Adipose tissue (tissue), 3 donors: ENCODE data around the gene ASIC1. TPM values are rescaled to one million over a fixed set of nuclear protein-coding genes. Genes with fewer than 3 reads are reported as not detected.

Source experiments
- H3K27ac ChIP-seq: one replicate; pipeline ENCODE4 v1.5.1; 2013; ENCODE audit warnings: low read depth, low read length
- whole genome bisulfite sequencing, 3 donors: extraction: QIAGEN DNeasy Blood & Tissue Kit; methylation state at CpG; one replicate each; pipeline ENCODE4 v1.1.7; 2013; 5-methylcytosine and 5-hydroxymethylcytosine counted together
- polyA plus RNA-seq, 3 donors: library from polyadenylated mRNA; stranded (reverse); fragments of 200-250 nt; gene quantifications; one replicate each; pipeline ENCODE4 v1.2.3, GENCODE V29; 2013
- donor health status: healthy with polysubstance abuse.
- donor health status: Bipolar disorder and iron deficiency.
- donor health status: healthy.

Gene ASIC1
- polyA plus RNA-seq, 3 donors = 0.38 to 5.4 (median 0.65) TPM

DNA sequence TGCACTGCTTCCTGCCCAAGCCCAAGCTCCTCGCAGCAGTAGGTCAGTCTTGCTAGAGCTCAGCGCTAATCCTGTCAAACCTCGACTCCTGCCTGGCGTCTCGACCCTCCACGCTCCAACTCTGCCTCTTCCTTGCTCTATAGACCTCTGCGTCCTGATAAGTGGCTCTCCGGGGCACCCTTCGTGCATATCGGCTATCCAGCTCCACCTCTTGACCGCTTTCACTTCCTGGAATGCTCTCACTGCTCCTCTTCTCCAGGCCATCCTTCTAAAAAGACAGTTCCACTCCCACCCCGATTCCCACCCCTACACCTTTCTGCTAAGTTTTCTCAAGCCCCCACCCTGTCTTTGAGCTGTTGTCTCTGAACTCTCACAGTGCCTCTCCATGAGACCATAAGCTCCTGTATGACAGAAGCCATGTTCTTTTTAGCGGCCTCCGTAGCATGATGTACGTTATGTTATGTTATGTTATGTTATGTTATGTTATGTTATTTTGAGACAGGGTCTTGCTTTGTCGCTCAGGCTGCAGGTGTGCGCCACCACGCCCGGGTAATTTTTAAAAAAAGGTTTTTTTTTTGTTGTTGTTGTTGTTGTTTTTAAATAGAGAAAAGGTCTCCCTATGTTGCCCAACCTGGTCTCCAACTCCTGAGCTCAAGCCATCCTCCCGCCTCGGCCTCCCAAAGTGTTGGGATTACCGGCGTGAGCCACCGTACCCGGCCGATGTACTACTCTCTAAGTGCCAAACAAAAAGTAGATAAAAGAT is 55.2 kb downstream of the ASIC1 start:
- 12 to 20% (median 15%) methylated on average over 26 of the region's 26 CpGs for WGBS, 3 donors
- H3K27ac ChIP-seq = peak overlapping the region; percentile 97

DNA sequence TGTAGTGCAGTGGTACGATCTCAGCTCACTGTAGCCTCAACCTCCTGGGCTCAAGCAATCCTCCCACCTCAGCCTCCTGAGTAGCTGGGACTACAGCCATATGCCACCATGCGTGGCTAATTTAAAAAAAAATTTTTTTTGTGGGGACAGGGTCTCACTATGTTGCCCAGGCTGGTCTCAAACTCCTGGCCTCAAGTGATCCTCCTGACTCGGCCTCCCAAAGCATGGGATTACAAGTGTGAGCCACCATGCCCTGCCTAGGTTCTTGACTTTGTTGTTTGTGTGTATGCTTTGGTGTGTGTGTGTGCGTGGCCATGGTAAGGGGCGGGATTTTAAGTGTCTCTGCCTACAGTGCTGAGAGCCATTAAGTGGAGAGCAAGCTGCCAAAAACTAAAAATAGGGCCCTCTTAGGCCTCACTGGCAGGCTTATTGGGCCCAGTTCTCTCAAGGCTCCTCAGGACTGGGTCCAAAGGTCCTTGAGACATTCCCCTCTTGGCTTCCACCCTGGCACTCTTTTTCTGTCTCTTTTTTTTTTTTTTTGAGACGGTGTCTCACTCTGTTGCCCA is 59.7 kb downstream of the ASIC1 start:
- 71 to 86% (median 80%) methylated on average over 6 of the region's 6 CpGs for WGBS, 3 donors
- no peak overlapping the region for H3K27ac ChIP-seq

DNA sequence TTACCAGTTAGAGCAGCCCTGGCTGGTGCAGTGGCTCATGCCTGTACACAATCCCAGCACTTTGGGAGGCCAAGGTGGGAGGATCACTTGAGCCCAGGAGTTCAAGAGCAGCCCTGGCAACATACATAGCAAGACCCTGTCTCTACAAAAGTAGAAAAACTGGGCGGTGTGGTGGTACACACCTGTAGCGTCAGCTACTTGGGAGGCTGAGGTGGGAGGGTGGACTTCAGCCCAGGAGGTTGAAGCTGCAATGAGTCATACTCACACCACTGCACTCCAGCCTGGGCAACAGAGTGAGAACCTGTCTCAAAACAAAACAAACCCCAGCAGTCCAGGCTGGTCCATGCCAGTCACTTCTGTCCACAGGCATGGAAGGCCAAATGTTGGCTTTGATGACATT is 62.0 kb downstream of the ASIC1 start:
- no peak overlapping the region for H3K27ac ChIP-seq

DNA sequence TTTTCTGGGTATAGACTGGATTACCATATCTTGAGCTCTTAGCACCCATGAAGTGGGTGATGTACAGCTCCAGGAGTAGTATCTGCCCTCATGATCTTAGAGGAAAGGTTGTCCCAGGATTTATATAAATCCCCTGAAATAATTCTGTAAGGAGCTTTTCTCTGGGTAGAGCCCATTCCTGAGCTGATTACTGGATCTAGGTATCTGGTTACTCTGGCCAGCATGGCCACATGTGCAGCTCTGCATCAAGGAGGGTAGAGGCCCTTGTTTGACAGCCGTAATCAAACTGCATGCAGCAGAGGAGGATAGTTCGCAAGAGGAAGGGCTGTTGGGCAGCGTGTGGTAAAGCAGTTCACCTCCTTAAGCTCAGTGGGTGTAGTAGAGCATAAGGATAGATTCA is 63.1 kb downstream of the ASIC1 start:
- WGBS, 3 donors = 87 to 88% (median 87%) methylated on average over 3 of the region's 3 CpGs
- no peak overlapping the region for H3K27ac ChIP-seq

More for the DNA sequence above, 62.0 kb downstream of the ASIC1 start:
- WGBS, 3 donors = 97 to 100% (median 98%) methylated on average over 2 of the region's 2 CpGs

DNA sequence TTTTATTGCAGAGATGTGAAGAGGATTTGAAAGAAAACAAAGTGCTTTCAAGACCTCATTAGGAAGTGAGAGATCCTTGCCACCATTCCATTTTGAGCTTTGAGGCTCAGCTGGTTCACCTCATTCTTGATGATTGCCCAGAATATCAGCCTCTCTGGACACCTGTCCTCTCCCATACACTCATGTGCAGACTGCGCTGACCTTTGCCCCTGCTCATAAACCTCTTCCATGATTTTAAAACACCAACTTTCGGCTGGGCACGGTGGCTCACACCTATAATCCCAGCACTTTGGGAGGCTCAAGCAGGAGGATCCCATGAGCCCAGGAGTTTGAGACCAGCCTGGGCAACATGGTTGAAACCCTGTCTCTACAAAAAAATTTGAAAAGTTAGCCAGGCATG is 63.6 kb downstream of the ASIC1 start:
- no peak overlapping the region for H3K27ac ChIP-seq
- WGBS, 3 donors = 90 to 97% (median 95%) methylated on average over 3 of the region's 3 CpGs

DNA sequence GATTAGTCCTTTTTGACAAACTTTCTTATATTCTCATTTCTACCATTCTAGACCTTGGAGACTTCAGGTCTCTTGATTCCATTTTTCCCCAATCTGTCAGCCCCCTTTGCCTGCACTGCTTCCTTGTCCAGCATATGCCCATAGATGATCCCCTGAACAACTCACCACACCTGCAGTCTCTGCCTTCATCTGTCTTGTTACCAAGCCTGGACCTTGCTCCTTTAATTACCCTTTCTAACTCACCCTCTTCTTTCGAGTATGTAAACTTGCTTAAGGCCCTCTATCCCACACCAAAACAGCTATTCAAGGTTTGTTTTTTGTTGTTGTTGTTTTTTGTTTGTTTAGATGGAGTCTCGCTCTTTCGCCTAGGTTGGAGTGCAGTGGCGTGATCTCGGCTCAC is 64.2 kb downstream of the ASIC1 start:
- 90 to 99% (median 91%) methylated on average over 5 of the region's 5 CpGs for WGBS, 3 donors
- H3K27ac ChIP-seq = no peak overlapping the region

DNA sequence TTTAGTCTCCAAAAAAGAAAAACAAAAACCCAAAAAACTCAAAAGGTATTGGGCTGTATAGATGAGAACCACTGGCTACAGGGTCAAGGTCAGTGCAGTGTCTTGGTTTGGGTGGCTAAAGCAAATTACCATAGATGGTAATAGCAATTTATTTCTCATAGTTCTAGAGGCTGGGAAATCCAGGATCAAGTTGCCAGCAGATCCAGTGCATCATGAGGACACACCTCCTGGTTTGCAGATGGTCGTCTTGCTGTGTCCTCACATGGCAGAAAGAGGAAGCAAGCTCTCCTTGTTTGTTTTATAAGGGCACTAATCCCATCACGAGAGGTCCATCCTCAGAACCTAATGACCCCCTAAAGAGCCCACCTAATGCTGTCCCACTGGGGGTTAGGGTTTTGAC is 65.8 kb downstream of the ASIC1 start:
- 63 to 82% (median 67%) methylated on average over 2 of the region's 2 CpGs for WGBS, 3 donors
- no peak overlapping the region for H3K27ac ChIP-seq

DNA sequence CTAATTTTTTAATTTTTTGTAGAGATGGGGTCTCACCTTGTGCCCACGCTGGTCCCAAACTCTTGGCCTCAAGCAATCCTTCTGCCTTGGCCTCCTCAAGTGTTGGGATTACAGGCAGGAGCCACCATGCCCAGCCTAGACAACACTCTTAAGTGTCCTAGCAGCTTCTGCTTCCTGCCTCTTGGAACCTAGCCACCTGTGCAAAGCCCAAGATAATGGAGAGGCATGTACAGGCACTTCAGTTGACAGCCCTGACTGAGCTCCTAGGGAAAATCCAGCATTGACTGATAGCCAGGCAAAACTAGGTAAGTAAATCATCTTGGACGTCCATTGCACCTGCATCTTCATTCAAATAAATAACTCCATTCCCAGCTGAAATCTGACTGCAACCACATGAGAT is 70.2 kb downstream of the ASIC1 start:
- WGBS, 3 donors = 65 to 88% (median 78%) methylated on average over 2 of the region's 2 CpGs
- no peak overlapping the region for H3K27ac ChIP-seq

DNA sequence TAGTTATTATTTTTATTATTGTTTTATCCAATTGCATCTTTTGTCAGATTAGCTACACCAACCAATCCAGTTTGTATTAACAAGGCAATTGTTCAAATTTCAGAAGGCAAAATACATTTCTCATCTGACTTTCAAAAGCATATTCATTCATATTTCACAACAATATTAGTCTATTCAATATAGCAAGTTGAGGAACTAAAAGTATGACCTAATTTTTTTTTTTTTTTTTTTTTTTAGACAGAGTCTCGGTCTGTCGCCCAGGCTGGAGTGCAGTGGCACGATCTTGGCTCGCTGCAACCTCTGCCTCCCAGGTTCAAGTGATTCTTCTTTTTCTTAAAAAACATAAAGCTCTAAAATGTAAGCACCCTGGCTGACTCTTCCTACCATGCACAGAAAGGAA is 71.9 kb downstream of the ASIC1 start:
- no peak overlapping the region for H3K27ac ChIP-seq
- 69 to 89% (median 86%) methylated on average over 4 of the region's 4 CpGs for WGBS, 3 donors

DNA sequence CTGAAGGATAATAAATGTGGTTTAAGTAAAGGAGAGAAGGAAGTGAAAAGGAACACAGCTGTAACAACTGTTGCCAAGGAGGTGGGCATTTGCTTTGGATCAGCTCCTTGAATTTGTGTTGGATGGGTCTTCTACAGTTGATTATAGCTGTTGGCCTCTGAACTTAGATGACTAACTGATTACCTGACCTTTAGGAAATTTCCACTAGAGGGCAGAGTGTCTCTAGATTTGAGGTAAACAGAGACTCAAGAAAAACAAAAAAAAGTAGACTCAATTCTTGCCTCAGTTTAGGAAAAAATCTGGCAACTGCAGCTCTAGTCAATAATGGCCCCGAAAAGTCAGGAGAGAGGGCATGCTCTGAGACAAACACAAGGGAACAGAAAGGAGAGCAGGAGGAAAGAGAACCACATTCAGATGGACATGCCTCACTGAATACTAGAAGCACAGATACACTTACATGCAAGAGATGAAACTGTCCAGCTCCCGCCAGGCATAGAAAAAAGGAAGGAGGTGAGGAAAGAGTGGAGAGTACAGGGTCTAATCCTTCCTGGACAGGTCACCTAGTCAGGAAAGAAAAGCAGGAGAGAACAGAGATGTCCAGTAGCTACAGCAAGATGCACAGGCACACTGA is 75.2 kb downstream of the ASIC1 start:
- H3K27ac ChIP-seq = no peak overlapping the region
- 52 to 71% (median 59%) methylated on average over 2 of the region's 2 CpGs for WGBS, 3 donors

Other genes with a start within 250 kb of the ASIC1 start
- 10 to 100 TPM in 2 of 3 donors, 1 to 10 TPM in 1; 4.1 to 17.4 (median 11.6) TPM for gene NCKAP5L, start 229.2 kb upstream of the ASIC1 start, polyA plus RNA-seq
- 1 to 10 TPM; 1.6 to 3.2 (median 1.9) TPM for gene BCDIN3D, start 214.5 kb upstream of the ASIC1 start, polyA plus RNA-seq
- gene FAIM2, start 153.7 kb upstream of the ASIC1 start, polyA plus RNA-seq = 1 to 10 TPM in 1 of 3 donors, under 1 TPM in 2; 0.19 to 6.0 (median 0.53) TPM
- gene AQP2, start 106.9 kb upstream of the ASIC1 start, polyA plus RNA-seq = under 1 TPM in 1 of 3 donors, not detected in 2; 0.06 TPM
- under 1 TPM; 0.34 to 0.98 (median 0.76) TPM for gene AQP5, start 95.7 kb upstream of the ASIC1 start, polyA plus RNA-seq
- gene AQP6, start 84.6 kb upstream of the ASIC1 start, polyA plus RNA-seq = 1 to 10 TPM in 1 of 3 donors, under 1 TPM in 2; 0.06 to 1.7 (median 0.06) TPM
- 1 to 10 TPM; 1.8 to 5.4 (median 3.0) TPM for gene RACGAP1, start 32.1 kb upstream of the ASIC1 start, polyA plus RNA-seq
- gene SMARCD1, start 27.7 kb downstream of the ASIC1 start, polyA plus RNA-seq = 10 to 100 TPM; 15.8 to 38.4 (median 17.9) TPM
- gene GPD1, start 46.4 kb downstream of the ASIC1 start, polyA plus RNA-seq = 1,000 to 10,000 TPM in 1 of 3 donors, 100 to 1,000 TPM in 2; 119 to 1,308 (median 222) TPM
- gene COX14, start 54.6 kb downstream of the ASIC1 start, polyA plus RNA-seq = 100 to 1,000 TPM in 2 of 3 donors, 10 to 100 TPM in 1; 57.4 to 174 (median 134) TPM
- 10 to 100 TPM; 17.0 to 26.1 (median 24.9) TPM for gene CERS5, start 109.8 kb downstream of the ASIC1 start, polyA plus RNA-seq
- gene LIMA1, start 225.9 kb downstream of the ASIC1 start, polyA plus RNA-seq = 100 to 1,000 TPM in 2 of 3 donors, 10 to 100 TPM in 1; 15.9 to 134 (median 108) TPM